OCI-LY3 (cell line): ENCODE results near the gene PIM2.

ENCODE experiments used
- EZH2phosphoT487 ChIP-seq: fragments of 200-600 bp; shearing (Covaris generic); IDR thresholded peaks from 2 replicates; pipeline ENCODE4 v1.6.1; 2018; ENCODE audit warnings: antibody characterized with exemption, mixed run types, low read depth
- TF ChIP-seq, protein P1 (sequence below): fragments of 200-600, 300-600 bp; sonication (generic); IDR thresholded peaks from 2 replicates; pipeline ENCODE4 v1.5.1; 2014; ENCODE audit warnings: antibody characterized with exemption, low read length, low read depth

DNA sequence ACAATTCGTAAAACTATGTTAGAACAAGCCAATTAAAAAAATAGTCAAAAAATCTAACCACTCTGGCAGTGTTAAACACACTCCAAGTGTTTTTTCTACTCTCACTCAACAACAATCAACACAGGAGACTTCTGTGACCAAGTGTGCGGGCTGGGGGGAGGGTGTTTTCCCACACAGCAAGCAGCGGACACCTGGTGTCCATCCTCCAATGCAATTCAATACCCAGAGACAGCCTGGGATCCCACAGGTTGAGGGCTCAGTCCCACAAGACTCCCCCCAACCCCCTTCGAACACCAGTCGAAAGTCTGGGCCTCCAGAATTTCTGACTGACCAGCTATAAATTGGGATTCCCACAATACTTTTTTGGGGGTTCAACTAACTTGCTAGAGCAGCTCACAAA, 8.3 kb upstream of the PIM2 start:
- TF ChIP-seq, protein P1, sequence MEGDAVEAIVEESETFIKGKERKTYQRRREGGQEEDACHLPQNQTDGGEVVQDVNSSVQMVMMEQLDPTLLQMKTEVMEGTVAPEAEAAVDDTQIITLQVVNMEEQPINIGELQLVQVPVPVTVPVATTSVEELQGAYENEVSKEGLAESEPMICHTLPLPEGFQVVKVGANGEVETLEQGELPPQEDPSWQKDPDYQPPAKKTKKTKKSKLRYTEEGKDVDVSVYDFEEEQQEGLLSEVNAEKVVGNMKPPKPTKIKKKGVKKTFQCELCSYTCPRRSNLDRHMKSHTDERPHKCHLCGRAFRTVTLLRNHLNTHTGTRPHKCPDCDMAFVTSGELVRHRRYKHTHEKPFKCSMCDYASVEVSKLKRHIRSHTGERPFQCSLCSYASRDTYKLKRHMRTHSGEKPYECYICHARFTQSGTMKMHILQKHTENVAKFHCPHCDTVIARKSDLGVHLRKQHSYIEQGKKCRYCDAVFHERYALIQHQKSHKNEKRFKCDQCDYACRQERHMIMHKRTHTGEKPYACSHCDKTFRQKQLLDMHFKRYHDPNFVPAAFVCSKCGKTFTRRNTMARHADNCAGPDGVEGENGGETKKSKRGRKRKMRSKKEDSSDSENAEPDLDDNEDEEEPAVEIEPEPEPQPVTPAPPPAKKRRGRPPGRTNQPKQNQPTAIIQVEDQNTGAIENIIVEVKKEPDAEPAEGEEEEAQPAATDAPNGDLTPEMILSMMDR, result no peak
- no peak for TF ChIP-seq EZH2phosphoT487
